Measurements from ENCODE around the gene SLC11A2. TPM values are rescaled to one million over a fixed set of nuclear protein-coding genes. Genes with fewer than 3 reads are reported as not detected.

The SLC11A2 gene
- total RNA-seq, 1 experiment from 2014 or later = 38.7 TPM

DNA sequence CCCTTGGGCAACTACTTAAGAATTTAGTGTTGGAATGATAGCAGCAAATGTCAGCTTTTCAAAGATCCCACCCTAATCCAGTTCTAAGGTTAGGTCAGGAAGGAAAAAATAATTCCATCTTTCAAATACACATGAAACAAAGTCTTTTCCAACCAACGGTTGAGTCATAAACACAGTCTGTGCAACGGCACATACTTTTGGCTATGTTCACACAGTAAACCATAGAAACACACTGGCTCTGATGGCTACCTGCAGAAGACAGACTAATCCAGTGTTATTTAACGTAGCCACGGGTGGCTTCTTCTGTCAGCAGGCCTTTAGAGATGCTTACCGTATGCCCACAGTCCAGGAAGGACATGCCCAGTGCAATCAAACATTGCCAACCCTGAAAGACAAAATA, 38.1 kb downstream of the SLC11A2 start:
- intact Hi-C loops (cut with micrococcal nuclease) = no loop called here
- no TSS peak for BruUV-seq (replicated peaks)

More for the DNA sequence above, 38.1 kb downstream of the SLC11A2 start:
- CTCF ChIA-PET = interaction anchor here (1.3 to 3.2 kb wide), 5 partner anchors 38 to 353 kb away, joined by 3 to 33 read pairs (median 8); partner anchors contain the start of gene SLC11A2
- POLR2A ChIA-PET = interaction anchor here (1.1 kb wide), 1 partner anchor 38 kb away, joined by 4 read pairs; the partner anchor contains the start of gene SLC11A2
- Histone ChIP-seq H3K79me2 (ENCODE audit: insufficient read depth, low read length) (no peaks in the 10 kb centered on the region), H3K9me3 (ENCODE audit: control insufficient read depth in 1 of 2, insufficient read depth in 1 of 2, low read depth in 1 of 2, low read length in 2 of 2) (no peaks in the 10 kb centered on the region), H3K4me2 (ENCODE audit: low read length) (no peak overlapping the region), H3K9me2 (ENCODE audit: insufficient read depth) (no peaks in the 10 kb centered on the region), H4K20me1 (ENCODE audit: insufficient read depth) (no peaks in the 10 kb centered on the region), H3K4me1 (ENCODE audit: control insufficient read depth in 1 of 2, insufficient read depth in 2 of 2, low read length in 2 of 2) (peaks cover 0 to 6% of the 10 kb centered on the region in 2 experiments; a peak in 1 of 4 replicates), H3K27ac (ENCODE audit: low read depth, low read length) (no peak overlapping the region), H2AFZ (ENCODE audit: low read depth, low read length, poor library complexity, severe bottlenecking) (no peak overlapping the region), H3K9ac (ENCODE audit: low read length) (no peak overlapping the region), H3K4me3 (replicated peaks in 1 of 2; ENCODE audit: low read depth in 1 of 2, low read length in 2 of 2) (no peak overlapping the region), H3K36me3 (ENCODE audit: control insufficient read depth in 1 of 2, insufficient read depth in 2 of 2, low read length in 2 of 2) (peaks cover 15 to 17% of the 10 kb centered on the region in 2 experiments), H3K27me3 (ENCODE audit: insufficient read depth, low read length) (no peaks in the 10 kb centered on the region)
- ATAC-seq (no peak), DNase-seq (ENCODE audit: low read depth, low spot score) (no peak)
- TF ChIP-seq TCF7L2 (IDR thresholded peaks at IDR 0.05; ENCODE audit: borderline replicate concordance, extremely low read depth, insufficient read depth, insufficient read length) (no peak), SIN3A (IDR thresholded peaks at IDR 0.05; ENCODE audit: low read depth) (no peak), CEBPB (IDR thresholded peaks at IDR 0.05; ENCODE audit: low read depth) (no peak), FOSL1 (IDR thresholded peaks at IDR 0.05; ENCODE audit: low read depth) (no peak), SRF (IDR thresholded peaks at IDR 0.05; ENCODE audit: low read depth) (no peak), ELF1 (IDR thresholded peaks at IDR 0.05; ENCODE audit: borderline replicate concordance, low read depth) (no peak), POLR2AphosphoS5 (IDR thresholded peaks at IDR 0.05; ENCODE audit: low read depth, low read length) (no peak), EGR1 (IDR thresholded peaks at IDR 0.05; ENCODE audit: low read depth) (no peak), YY1 (IDR thresholded peaks at IDR 0.05; ENCODE audit: extremely low read depth, insufficient replicate concordance, low read depth, low read length) (no peak), CTCF (IDR thresholded peaks at IDR 0.05 in 2 of 3, conservative IDR thresholded peaks at IDR 0.05 in 1 of 3; ENCODE audit: borderline replicate concordance in 1 of 3, insufficient read depth in 1 of 3, low read depth in 2 of 3, low read length in 2 of 3) (no peak), JUND (IDR thresholded peaks at IDR 0.05) (no peak), MAX (IDR thresholded peaks at IDR 0.05) (no peak), REST (IDR thresholded peaks at IDR 0.05; ENCODE audit: low read depth) (no peak), CBX3 (IDR thresholded peaks at IDR 0.05; ENCODE audit: low read depth) (no peak), EZH2 (IDR thresholded peaks at IDR 0.05) (no peak)
- TF ChIP-seq, protein P1, sequence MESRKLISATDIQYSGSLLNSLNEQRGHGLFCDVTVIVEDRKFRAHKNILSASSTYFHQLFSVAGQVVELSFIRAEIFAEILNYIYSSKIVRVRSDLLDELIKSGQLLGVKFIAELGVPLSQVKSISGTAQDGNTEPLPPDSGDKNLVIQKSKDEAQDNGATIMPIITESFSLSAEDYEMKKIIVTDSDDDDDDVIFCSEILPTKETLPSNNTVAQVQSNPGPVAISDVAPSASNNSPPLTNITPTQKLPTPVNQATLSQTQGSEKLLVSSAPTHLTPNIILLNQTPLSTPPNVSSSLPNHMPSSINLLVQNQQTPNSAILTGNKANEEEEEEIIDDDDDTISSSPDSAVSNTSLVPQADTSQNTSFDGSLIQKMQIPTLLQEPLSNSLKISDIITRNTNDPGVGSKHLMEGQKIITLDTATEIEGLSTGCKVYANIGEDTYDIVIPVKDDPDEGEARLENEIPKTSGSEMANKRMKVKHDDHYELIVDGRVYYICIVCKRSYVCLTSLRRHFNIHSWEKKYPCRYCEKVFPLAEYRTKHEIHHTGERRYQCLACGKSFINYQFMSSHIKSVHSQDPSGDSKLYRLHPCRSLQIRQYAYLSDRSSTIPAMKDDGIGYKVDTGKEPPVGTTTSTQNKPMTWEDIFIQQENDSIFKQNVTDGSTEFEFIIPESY (IDR thresholded peaks at IDR 0.05; ENCODE audit: extremely low read depth, insufficient replicate concordance, low read length) = no peak
- RAD21 ChIA-PET (ENCODE audit: low non-redundant PET in 1 of 2, low total read pairs in 2 of 2, uncharacterized antibody in 2 of 2, unreplicated experiment in 2 of 2) = interaction anchor here in 1 of 2 experiments (1.6 kb wide), 1 partner anchor 223 kb away, joined by 4 read pairs; no protein-coding TSS in a partner anchor
